Measurements from ENCODE around the gene TMEM200B. TPM values are rescaled to one million over a fixed set of nuclear protein-coding genes. Genes with fewer than 3 reads are reported as not detected.

Gene TMEM200B
- total and polyA plus RNA-seq, 2 donors (not counting 1 experiment from before 2014, with no cell fraction given) = not detected

GRCh38 chr1:29171089-29171488 lies 47.4 kb upstream of the TMEM200B start:
- H3K9me3 Mint-ChIP-seq (ENCODE audit: insufficient read depth) = no peaks in the 10 kb centered on the region
- no peaks in the 10 kb centered on the region for H3K27me3 Mint-ChIP-seq
- H3K9ac ChIP-seq (ENCODE audit: low read length) = no peak overlapping the region
- H3K27me3 ChIP-seq (replicated peaks in 1 of 4; ENCODE audit: control extremely low read depth in 1 of 4, control insufficient read depth in 3 of 4, insufficient read depth in 4 of 4, low read length in 3 of 4) = no peaks in the 10 kb centered on the region
- H3K4me3 Mint-ChIP-seq = peak overlapping the region; percentile 60
- H2AFZ ChIP-seq (ENCODE audit: insufficient read depth, low read depth, low read length, poor library complexity, severe bottlenecking) = no peak overlapping the region
- DNase-seq (no peak), ATAC-seq (ENCODE audit: low read depth) (peak; percentile 56)
- no peak overlapping the region for H3K4me3 ChIP-seq (ENCODE audit: control extremely low read depth in 1 of 5, extremely low read depth in 1 of 5, insufficient read depth in 1 of 5, low read depth in 2 of 5, low read length in 4 of 5)
- no peak overlapping the region for H3K27ac Mint-ChIP-seq
- ChIA-PET POLR2A (interaction anchor here (0.6 to 3.1 kb wide), 2 partner anchors 10 to 309 kb away, joined by 3 to 9 read pairs; partner anchors contain the start of gene SRSF4), CTCF (interaction anchor here (1.2 to 3.6 kb wide), 3 partner anchors 10 to 140 kb away, joined by 3 to 15 read pairs (median 9); partner anchors contain the start of gene SRSF4)
- no peaks in the 10 kb centered on the region for H3K9me3 ChIP-seq (ENCODE audit: control extremely low read depth in 1 of 3, control insufficient read depth in 2 of 3, insufficient read depth in 1 of 3, low read length in 2 of 3)
- peaks cover 95% of the 10 kb centered on the region for H4K20me1 ChIP-seq (ENCODE audit: control insufficient read depth, insufficient read depth, low read length, poor library complexity, severe bottlenecking)
- peaks cover 17 to 23% of the 10 kb centered on the region in 2 donors for H3K4me1 ChIP-seq (ENCODE audit: control insufficient read depth in 2 of 2, insufficient read depth in 2 of 2, low read length in 2 of 2)
- peak overlapping the region; percentile 39 for H3K4me2 ChIP-seq (replicated peaks; ENCODE audit: low read depth, low read length, poor library complexity, severe bottlenecking)
- no peak for TF ChIP-seq CTCF (IDR thresholded peaks at IDR 0.05)
- no peak for TF ChIP-seq EZH2 (IDR thresholded peaks at IDR 0.05; ENCODE audit: borderline replicate concordance, insufficient read depth, low read depth, low read length, poor library complexity, severe bottlenecking)
- WGBS (ENCODE audit: insufficient coverage) = 27% methylated on average over 2 of the region's 3 CpGs
- peak overlapping the region in 1 of 2 donors; percentile 5 for H3K27ac ChIP-seq (ENCODE audit: low read length in 2 of 2)
- peaks cover 98% of the 10 kb centered on the region for H3K79me2 ChIP-seq (ENCODE audit: control insufficient read depth, insufficient read depth, low read length)
- H3K4me1 Mint-ChIP-seq = peaks cover 43% of the 10 kb centered on the region
- H3K36me3 ChIP-seq (replicated peaks in 1 of 2; ENCODE audit: control extremely low read depth in 1 of 2, control insufficient read depth in 1 of 2, extremely low read depth in 1 of 2, insufficient read depth in 2 of 2, low read length in 1 of 2) = peaks cover 12 to 33% of the 10 kb centered on the region in 2 experiments
- intact Hi-C loops (cut with micrococcal nuclease) = no loop called here

- ChIA-PET CTCF (interaction anchor here (0.7 to 3.6 kb wide), 3 partner anchors 11 to 285 kb away, joined by 3 to 15 read pairs (median 9); partner anchors contain the start of gene SRSF4), POLR2A (interaction anchor here (3.1 kb wide), 1 partner anchor 12 kb away, joined by 9 read pairs; the partner anchor contains the start of gene SRSF4)
- Histone ChIP-seq H4K20me1 (ENCODE audit: control insufficient read depth, insufficient read depth, low read length, poor library complexity, severe bottlenecking) (peaks cover 97% of the 10 kb centered on the region), H3K36me3 (replicated peaks in 1 of 2; ENCODE audit: control extremely low read depth in 1 of 2, control insufficient read depth in 1 of 2, extremely low read depth in 1 of 2, insufficient read depth in 2 of 2, low read length in 1 of 2) (peaks cover 20 to 44% of the 10 kb centered on the region in 2 experiments), H3K4me3 (ENCODE audit: control extremely low read depth in 1 of 5, extremely low read depth in 1 of 5, insufficient read depth in 1 of 5, low read depth in 2 of 5, low read length in 4 of 5) (no peak overlapping the region), H2AFZ (ENCODE audit: insufficient read depth, low read depth, low read length, poor library complexity, severe bottlenecking) (no peak overlapping the region), H3K4me1 (ENCODE audit: control insufficient read depth in 2 of 2, insufficient read depth in 2 of 2, low read length in 2 of 2) (peaks cover 17 to 23% of the 10 kb centered on the region in 2 donors), H3K27me3 (replicated peaks in 1 of 4; ENCODE audit: control extremely low read depth in 1 of 4, control insufficient read depth in 3 of 4, insufficient read depth in 4 of 4, low read length in 3 of 4) (no peaks in the 10 kb centered on the region), H3K27ac (ENCODE audit: low read length in 2 of 2) (peak overlapping the region in 1 of 2 donors; percentile 5), H3K9ac (ENCODE audit: low read length) (no peak overlapping the region), H3K79me2 (ENCODE audit: control insufficient read depth, insufficient read depth, low read length) (peaks cover 100% of the 10 kb centered on the region), H3K9me3 (ENCODE audit: control extremely low read depth in 1 of 3, control insufficient read depth in 2 of 3, insufficient read depth in 1 of 3, low read length in 2 of 3) (no peaks in the 10 kb centered on the region), H3K4me2 (replicated peaks; ENCODE audit: low read depth, low read length, poor library complexity, severe bottlenecking) (peak overlapping the region; percentile 39)
- ATAC-seq (ENCODE audit: low read depth) (no peak), DNase-seq (no peak)
- Mint-ChIP-seq H3K4me3 (peak overlapping the region; percentile 46), H3K27me3 (no peaks in the 10 kb centered on the region), H3K9me3 (ENCODE audit: insufficient read depth) (no peaks in the 10 kb centered on the region), H3K4me1 (peaks cover 42% of the 10 kb centered on the region), H3K27ac (peak overlapping the region; percentile 1)
- WGBS (ENCODE audit: insufficient coverage) = no CpG with 5 or more reads among the region's 3 CpGs
- TF ChIP-seq CTCF (IDR thresholded peaks at IDR 0.05) = no peak
- TF ChIP-seq EZH2 (IDR thresholded peaks at IDR 0.05; ENCODE audit: borderline replicate concordance, insufficient read depth, low read depth, low read length, poor library complexity, severe bottlenecking) = no peak
- intact Hi-C loops (cut with micrococcal nuclease) = no loop called here
Observed at GRCh38 chr1:29169976-29170375, 46.3 kb upstream of the TMEM200B start.

All from B cell (primary cell).